Activated T-cell treated with anti-CD3 and anti-CD28 coated beads for 1 hour (primary cell): ENCODE data around the gene THOC2.

Source experiments
- DNase-seq: peaks from one replicate; pipeline ENCODE4 v3.0.0-alpha.2; 2020; ENCODE audit warnings: low read depth

Gene THOC2

GRCh38 chrX:123563167-123563566, 169.7 kb downstream of the THOC2 start:
- DNase-seq: no peak

GRCh38 chrX:123562342-123563146, 170.3 kb downstream of the THOC2 start:
- no peak for DNase-seq

- no peak for DNase-seq
Measured at GRCh38 chrX:123561439-123562215, 171.2 kb downstream of the THOC2 start.

- no peak for DNase-seq
Measured at GRCh38 chrX:123550829-123551228, 182.0 kb downstream of the THOC2 start.
